ENCODE data around the gene TFAP2D. TPM values are rescaled to one million over a fixed set of nuclear protein-coding genes. Genes with fewer than 3 reads are reported as not detected.

The TFAP2D gene
- total and polyA plus RNA-seq, 10 donors = not detected

DNA sequence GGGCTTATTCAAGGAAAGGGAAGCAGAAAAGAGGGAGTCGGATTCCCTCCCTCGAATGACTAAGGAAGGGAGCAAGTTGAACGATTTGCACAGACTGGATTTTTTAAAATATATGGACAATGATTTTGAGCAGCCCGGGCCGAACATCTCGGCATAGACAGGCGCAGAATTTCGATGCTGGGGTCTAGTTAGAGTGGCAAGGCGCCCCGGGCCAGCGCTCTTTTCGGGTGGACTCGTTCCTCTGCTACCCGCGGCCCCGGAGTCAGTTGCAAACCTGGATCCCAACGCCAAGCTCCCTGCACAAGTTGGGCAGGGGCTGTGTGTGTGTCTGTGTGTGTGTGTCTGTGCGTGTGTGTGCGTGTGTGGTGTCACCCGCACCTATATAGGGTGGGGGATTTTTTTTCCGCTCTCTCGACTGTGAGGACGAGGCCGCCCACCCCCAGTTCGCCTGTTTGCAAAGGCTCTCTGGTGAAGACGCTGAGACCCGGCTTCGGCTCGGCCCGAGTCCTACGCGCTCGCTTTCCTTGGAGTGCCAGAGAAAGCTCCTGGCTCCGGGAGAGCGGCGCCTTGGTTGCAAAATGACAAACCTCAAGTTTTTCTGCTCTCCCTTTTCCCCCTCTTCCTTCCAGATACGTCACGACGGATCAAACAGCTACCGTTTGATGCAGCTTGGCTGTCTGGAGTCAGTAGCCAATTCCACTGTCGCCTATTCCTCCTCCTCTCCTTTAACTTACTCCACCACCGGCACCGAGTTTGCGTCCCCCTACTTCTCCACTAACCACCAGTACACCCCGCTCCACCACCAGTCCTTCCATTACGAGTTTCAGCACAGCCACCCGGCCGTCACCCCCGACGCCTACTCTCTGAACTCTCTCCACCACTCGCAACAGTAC, 1.4 kb downstream of the TFAP2D start:
- no peak overlapping the region for H3K4me3 ChIP-seq
- no peaks in the 10 kb centered on the region for H3K36me3 ChIP-seq
- 4 to 9% (median 6%) methylated on average over 36 to 51 of the region's 51 CpGs for WGBS, 5 donors
- no peak for DNase-seq
- TF ChIP-seq POLR2AphosphoS5 (IDR thresholded peaks at IDR 0.05) (no peak), POLR2A (IDR thresholded peaks at IDR 0.05) (no peak), CTCF (IDR thresholded peaks at IDR 0.05 in 8 of 11, conservative IDR thresholded peaks at IDR 0.05 in 3 of 11) (no peak)
- peaks cover 0 to 4% (median 0%) of the 10 kb centered on the region in 8 donors for H3K9me3 ChIP-seq
- intact Hi-C loops (cut with DNase I; ENCODE audit: low total_unique reads) = no loop called here
- no peak overlapping the region for H3K27ac ChIP-seq
- no peaks in the 10 kb centered on the region for H3K4me1 ChIP-seq
- peaks cover 0 to 99% (median 29%) of the 10 kb centered on the region in 7 donors for H3K27me3 ChIP-seq (replicated peaks in 1 of 7)

DNA sequence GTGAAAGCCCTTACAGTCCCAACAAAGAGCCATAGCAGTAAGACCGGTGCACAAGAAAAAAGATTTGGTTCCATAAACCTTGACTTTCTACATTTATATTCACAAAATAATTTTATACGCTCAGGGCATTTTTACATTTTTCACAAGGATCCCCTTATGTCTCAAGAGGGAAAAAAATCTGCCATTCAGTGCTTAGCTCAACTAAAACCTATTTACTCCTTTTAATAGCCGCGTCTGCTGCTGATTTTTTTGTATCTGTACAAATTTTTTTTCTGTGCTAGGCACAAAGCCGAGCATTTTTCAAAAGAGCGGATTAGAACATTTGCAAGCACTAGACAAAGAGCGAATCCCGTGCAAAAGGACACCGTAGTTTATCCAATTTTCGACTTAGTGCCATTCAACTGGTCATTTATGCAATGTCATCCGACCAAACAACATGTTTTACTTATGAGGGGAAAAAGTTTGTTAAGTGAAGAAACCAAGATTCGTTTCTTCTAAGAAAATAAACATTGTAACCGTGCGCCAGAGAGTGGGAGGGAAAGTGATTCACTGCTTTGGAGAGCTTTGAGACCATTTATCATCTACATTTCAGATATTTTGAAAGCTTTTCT, 3.7 kb downstream of the TFAP2D start:
- H3K27me3 ChIP-seq (replicated peaks in 1 of 7) = peaks cover 0 to 96% (median 29%) of the 10 kb centered on the region in 7 donors
- no peak overlapping the region for H3K4me3 ChIP-seq
- H3K27ac ChIP-seq = no peak overlapping the region
- TF ChIP-seq POLR2AphosphoS5 (IDR thresholded peaks at IDR 0.05) = no peak
- TF ChIP-seq CTCF (IDR thresholded peaks at IDR 0.05 in 8 of 11, conservative IDR thresholded peaks at IDR 0.05 in 3 of 11) = no peak
- no peak for TF ChIP-seq POLR2A (IDR thresholded peaks at IDR 0.05)
- intact Hi-C loops (cut with DNase I; ENCODE audit: low total_unique reads) = no loop called here
- peaks cover 0 to 4% (median 0%) of the 10 kb centered on the region in 8 donors for H3K9me3 ChIP-seq
- 4% methylated on average over 14 of the region's 14 CpGs for WGBS, 5 donors
- no peaks in the 10 kb centered on the region for H3K36me3 ChIP-seq
- DNase-seq = no peak
- no peaks in the 10 kb centered on the region for H3K4me1 ChIP-seq

DNA sequence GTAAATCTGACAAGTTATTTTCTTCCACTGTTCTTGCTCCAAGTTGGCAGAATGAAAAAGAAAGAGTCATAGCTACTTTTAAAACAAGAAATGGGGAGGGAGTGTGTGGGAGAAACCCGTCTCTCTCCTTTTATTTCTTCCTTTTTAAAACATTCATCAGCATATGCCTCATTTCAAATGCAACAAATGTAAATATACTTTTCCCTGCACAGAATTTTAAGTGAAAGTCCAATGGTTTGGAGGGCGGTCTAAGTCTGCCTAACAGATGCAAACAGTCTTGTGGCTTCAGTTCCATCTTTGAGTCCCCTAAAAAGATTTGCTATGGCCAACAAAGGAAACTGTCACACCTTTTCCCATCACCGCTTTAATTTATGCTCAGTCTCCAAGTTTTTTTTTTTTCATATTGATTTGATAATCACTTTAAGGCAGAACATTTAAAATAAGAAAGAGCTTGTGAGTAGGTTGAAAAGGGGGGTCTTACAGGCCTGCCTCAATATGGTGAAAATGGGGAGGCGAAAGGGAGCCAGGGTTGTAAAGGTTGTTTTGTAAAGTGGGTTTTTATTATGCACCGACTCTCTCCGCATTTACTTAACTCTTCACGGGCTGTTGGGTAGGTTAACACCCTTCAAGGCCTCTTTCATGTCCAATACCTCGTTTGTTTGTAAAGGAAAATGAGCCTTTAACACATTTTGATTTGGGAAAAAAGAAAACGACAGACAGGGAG, 4.6 kb downstream of the TFAP2D start:
- 4 to 7% (median 5%) methylated on average over 9 of the region's 9 CpGs for WGBS, 5 donors
- intact Hi-C loops (cut with DNase I; ENCODE audit: low total_unique reads) = no loop called here
- no peak for DNase-seq
- H3K4me1 ChIP-seq = no peaks in the 10 kb centered on the region
- TF ChIP-seq POLR2A (IDR thresholded peaks at IDR 0.05) = no peak
- TF ChIP-seq CTCF (IDR thresholded peaks at IDR 0.05 in 8 of 11, conservative IDR thresholded peaks at IDR 0.05 in 3 of 11) = no peak
- TF ChIP-seq POLR2AphosphoS5 (IDR thresholded peaks at IDR 0.05) = no peak
- H3K27me3 ChIP-seq (replicated peaks in 1 of 7) = peaks cover 0 to 96% (median 31%) of the 10 kb centered on the region in 7 donors
- H3K9me3 ChIP-seq = peaks cover 0 to 8% (median 0%) of the 10 kb centered on the region in 8 donors
- no peak overlapping the region for H3K27ac ChIP-seq
- no peaks in the 10 kb centered on the region for H3K36me3 ChIP-seq
- H3K4me3 ChIP-seq = no peak overlapping the region
